ENCODE data around the gene KLHL17. TPM values are rescaled to one million over a fixed set of nuclear protein-coding genes. Genes with fewer than 3 reads are reported as not detected.
"Not testable (repeated sequence)": the region's sequence is repeated elsewhere in the genome, so short reads cannot be mapped to it uniquely, and the experiment has no call there.

The KLHL17 gene
- total RNA-seq, 1 donor from 2014 or later: 21.1 TPM

DNA sequence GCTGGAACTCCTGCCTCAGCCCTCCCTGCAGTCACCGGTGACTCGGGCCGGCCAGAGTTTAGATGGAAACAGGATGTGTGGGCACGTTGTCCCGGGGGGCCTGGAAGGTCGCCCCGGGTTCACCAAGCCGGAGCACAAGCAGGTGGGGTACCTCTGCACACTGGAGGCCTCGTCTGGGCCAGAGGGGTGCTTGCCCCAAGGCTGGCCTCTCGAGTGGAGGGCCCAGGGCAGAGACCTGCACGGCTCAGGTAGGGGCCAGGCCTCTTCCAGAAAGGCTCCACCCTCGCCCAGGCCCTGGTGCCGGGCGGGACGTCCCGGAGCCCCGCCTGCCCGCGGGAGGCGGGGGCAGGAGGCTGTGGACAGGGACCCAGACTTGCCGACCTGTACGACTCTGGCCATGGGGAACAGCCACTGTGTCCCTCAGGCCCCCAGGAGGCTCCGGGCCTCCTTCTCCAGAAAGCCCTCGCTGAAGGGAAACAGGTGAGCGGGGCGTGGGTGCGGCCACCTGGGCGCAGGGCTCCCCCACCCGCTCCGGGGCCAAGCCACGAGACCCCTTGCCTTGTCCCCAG is 5.8 kb downstream of the KLHL17 start, which contains the start of gene PLEKHN1:
Gene PLEKHN1, plus strand, starts transcription at position 348 of the 569 bp plus-strand sequence. Its CDS starts 50 bp downstream, at position 398.
- DNase-seq (ENCODE audit: extremely low read depth, low read depth, low spot score): no peak

DNA sequence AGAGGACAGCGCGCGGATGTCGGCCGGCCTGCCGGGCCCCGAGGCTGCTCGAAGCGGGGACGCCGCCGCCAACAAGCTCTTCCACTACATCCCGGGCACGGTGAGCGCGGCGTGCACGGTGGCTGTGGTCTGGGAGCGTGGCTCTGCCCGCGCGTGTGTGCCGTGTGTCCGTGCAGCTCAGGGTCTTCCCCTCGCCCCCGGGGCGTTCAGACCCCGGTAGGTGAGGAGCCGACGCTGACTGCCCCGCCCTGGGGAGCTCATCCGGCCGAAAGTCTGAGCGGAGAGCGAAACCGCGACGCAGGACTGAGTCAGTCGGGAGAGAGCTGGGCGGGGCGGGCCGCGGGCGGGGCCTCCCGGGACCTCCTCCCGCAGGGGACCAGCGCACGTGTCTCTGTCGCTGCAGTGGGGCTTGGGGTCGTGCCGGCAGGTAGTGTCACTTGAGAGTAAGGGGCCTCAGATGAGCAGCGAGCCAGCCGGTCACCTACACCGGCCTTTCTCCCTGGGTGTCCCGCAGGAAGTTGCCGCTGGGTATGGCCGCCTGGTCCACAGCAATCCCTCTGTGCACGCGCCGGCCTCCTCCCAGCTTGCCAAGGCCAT is 6.4 kb downstream of the KLHL17 start:
- DNase-seq (ENCODE audit: extremely low read depth, low read depth, low spot score): no peak

DNA sequence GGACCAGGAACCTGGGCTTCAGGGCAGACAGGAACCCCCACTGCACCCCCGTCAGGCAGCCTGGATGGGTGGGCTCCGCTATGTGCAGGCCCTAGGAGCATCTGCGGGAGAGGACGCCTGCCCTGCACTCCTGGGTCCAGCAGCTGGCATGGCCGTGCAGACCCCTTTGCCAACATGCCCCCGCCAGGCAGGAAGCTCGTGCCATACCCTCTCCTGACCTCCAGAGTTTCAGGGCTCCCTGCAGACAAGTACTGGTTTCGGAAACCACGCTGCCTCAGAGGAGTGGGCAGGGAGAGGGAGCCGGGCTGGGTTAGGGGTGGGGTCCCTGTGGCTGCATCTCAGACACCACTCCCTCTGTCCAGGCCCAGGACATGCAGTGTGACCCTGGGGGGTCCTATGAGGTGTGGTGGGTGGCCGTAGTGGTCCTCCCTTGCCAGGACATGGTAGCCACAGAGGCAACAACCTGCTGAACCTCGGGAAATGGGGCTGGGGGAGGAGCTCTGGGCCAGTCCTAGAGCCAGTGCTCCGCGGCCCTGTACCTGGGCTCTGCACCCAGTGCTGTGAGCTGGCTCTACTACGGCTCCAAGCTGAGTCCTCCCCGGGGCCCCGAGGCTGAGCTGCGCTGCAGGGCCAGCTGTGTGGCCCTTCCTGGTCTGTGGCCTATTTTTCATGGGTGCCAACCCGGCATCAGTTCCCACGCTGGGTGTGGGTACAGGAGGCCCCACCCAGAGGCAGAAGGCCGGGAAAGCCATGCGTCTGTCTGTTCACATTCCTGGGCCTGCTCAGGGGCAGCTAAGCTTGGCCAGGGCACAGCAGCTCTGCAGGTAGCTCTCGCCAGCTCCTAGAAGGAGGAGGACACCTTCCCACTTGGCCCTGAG is 7.3 kb downstream of the KLHL17 start:
- no peak for DNase-seq (ENCODE audit: extremely low read depth, low read depth, low spot score)

DNA sequence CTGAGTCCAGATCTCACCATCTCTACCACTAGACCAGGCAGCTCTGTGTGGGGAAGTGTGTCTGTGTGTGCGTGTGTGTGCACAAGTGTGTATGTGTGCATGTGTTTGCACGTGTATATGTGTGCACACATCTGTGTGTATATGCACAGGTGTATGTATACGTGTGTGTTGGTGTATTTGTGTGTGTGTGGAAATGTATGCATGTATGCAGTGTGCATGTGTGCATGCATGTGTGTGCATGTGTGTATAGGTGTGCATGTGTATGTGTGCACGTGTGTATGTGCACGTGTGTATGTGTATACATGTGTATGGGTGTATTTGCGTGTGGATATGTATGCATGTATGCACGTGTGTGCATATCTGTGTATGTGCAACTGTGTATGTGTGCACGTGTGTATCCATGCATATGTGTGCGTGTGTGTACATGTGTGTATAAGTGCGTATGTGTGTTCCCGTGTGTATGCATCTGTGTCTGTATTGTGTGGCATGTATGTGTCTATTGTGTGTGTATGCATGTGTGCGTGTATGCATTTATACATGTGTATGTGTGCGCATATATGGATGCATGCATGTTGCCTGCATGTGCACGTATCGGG is 9.0 kb downstream of the KLHL17 start:
- DNase-seq (ENCODE audit: extremely low read depth, low read depth, low spot score): no peak

DNA sequence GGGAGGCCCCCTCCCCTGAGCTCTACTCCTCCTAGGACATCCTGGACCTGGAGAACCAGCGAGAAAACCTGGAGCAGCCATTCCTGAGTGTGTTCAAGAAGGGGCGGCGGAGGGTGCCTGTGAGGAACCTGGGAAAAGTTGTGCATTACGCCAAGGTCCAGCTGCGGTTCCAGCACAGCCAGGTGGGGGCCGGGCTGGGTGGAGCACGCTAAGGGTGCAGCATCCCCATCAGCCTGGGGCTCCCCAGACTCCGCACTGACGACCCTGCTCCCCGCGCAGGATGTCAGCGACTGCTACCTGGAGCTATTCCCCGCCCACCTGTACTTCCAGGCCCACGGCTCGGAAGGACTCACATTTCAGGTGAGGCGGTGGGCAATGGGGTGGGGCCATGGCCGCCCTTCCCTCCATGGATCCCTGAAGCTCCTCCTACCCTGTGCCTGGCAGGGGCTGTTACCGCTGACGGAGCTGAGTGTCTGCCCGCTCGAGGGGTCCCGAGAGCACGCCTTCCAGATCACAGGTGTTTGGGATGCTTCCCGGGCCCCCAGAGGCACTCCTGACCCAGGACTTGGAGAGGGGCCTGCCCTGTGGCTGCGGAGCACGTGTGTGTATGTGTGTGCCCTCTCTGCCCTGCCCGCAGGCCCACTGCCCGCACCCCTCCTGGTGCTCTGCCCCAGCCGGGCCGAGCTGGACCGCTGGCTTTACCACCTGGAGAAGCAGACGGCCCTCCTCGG is 10.0 kb downstream of the KLHL17 start:
- DNase-seq (ENCODE audit: extremely low read depth, low read depth, low spot score): no peak

DNA sequence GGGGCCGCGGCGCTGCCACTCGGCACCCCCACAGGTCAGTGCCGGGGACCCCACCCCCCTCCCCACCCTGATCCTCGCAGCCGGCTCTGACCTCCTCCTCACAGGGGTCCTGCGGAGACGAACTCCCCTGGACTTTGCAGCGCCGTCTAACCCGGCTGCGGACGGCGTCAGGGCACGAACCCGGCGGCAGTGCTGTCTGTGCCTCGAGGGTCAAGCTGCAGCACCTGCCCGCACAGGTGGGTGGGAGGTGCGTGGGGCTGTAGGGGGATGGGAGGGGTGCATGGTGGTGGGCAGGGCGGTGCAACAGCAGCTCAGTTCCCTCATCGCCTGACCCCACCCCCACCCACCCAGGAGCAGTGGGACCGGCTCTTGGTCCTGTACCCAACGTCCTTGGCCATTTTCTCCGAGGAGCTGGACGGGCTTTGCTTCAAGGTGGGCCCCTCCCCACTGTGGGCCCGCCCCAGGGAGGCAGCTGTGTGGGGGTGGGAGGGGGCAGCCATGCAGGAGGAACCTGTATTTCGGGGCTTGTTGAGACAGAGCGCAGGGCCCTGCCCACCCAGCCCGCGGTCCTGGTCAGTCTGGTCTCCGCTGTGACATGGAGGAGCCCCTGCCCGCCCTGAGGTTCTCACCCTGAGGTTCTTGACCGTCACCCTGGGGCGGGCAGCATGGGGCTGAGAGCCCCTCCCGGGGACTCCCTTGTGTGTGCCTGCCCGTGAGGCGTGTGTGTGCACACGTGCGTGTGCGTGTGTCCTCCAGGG is 10.8 kb downstream of the KLHL17 start:
- no peak for DNase-seq (ENCODE audit: extremely low read depth, low read depth, low spot score)

DNA sequence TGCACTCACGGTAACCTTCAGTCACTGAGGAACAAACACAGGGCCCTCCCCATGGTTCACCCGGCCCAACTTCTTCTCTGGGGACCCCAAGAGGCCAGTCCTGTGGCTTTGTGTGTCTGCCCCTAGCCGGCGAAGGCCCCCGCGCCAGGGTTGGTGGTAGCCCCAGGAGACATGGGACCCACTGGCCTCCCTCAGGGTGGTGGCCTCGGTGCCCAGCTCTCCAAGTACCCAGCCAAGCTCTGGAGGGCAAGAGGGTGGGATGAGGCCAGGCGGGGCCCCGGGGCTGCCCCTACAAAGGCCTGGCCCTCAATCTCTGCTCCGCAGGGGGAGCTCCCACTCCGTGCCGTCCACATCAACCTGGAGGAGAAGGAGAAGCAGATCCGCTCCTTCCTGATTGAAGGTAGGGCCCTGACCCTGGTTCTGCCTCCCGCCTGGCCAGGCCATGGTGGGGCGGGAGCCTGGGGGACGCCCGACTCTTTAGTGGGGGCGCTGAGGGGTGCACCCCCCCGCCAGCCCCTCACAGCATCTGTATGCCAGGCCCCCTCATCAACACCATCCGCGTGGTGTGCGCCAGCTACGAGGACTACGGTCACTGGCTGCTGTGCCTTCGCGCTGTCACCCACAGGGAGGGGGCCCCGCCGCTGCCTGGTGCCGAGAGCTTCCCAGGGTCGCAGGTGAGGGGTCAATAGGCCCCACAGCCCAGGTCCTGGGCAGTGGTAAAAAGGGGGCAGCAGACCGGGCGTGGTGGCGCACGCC is 11.5 kb downstream of the KLHL17 start:
- no peak for DNase-seq (ENCODE audit: extremely low read depth, low read depth, low spot score)

DNA sequence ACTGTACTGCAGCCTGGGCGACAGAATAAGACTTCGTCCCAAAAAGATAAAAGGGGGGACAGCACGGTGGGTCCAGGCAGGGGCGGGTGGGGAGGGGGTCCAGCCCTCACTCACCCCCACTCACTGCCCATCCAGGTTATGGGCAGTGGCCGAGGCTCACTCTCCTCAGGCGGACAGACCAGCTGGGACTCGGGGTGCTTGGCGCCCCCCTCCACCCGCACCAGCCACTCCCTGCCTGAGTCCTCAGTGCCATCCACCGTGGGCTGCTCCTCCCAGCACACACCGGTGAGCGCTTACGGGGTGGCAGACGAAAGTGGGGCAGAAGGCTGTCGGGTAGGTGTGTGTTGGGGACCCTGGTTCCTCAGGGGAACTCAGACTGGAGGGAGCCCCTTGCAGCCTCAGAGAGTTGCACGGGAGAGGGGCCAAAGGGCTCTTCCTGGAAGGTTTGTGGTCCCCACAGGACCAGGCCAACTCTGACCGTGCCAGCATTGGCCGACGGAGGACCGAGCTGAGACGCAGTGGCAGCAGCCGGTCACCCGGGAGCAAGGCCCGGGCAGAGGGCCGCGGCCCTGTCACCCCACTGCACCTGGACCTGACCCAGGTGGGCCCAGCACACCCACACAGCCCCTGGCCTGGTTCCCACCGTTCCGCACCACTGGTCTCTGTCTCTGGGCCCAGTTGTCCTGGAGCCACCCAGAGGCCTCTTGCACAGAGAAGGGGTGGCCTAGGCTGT is 12.5 kb downstream of the KLHL17 start:
- DNase-seq (ENCODE audit: extremely low read depth, low read depth, low spot score): no peak

DNA sequence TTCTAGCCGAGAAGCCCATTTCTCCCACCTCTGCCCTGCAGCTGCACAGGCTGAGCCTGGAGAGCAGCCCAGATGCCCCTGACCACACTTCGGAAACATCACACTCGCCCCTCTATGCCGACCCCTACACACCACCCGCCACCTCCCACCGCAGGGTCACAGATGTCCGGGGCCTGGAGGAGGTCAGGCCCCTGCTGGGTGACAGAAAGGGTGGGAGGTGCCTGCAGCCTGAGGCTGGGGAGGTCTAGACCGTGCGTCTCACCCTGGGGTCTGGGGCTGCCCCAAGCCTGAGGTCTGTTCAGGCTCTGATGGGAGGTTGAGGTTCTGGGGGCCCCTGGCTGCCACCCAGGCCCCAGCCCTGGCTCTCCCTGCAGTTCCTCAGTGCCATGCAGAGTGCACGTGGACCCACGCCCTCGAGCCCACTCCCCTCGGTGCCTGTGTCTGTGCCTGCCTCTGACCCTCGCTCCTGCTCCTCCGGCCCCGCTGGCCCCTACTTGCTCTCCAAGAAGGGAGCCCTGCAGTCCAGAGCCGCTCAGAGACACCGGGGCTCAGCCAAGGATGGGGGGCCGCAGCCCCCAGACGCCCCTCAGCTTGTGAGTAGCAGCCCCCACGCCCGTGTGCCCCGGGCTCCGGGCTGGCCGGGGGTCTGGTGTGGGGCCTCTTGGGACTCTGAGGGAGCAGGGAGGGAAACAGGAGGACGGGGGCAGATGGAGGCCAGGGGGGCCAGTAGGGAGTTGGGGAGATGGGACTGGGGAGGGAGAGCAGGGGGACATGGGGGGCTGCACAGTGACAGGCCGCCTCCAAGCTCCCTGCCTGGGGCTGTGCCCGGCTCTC is 13.3 kb downstream of the KLHL17 start:
- no peak for DNase-seq (ENCODE audit: extremely low read depth, low read depth, low spot score)

DNA sequence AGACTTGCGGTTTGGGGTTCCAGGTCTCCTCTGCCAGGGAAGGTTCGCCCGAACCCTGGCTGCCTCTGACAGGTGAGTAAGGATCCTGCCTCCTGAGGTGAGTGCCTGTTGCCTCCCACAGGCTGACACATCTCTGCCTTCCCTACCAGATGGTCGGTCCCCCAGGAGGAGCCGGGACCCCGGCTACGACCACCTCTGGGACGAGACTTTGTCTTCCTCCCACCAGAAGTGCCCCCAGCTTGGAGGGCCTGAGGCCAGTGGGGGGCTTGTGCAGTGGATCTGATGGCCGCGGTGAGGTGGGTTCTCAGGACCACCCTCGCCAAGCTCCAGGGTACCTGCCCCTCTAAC is 13.9 kb downstream of the KLHL17 start:
- no peak for DNase-seq (ENCODE audit: extremely low read depth, low read depth, low spot score)

DNA sequence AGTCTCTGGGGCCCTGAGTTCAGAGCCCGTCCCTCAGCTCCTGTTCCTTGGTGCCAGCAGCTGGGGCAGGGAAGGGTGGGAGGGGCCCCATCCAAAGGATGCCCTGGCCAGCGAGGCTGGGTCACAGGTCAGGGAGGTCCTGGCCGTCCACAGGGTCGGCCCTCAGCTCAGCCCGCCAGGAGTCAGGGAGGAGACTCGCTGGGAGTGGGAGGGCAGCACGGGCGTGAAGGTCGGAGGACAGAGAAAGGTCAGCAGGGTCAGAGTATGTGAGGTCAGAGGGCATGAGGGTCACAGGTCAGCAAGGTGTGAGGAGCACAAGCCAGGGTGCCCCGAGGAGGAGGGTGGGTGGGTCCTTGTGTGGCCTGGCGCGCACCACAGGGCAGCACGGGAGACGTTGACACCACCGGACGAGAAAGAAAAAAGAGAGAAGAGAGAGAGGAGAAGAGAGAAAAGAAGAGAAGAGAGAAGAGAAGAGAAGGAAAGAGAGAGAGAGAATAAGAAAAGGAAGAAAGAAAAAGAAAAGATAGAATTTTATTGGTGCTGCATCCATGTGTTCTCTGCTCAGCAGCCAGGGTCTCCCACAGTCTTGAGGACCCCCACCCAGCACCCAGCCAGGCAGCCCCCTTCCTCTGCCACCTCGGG is 14.4 kb downstream of the KLHL17 start:
- DNase-seq (ENCODE audit: extremely low read depth, low read depth, low spot score): no peak

DNA sequence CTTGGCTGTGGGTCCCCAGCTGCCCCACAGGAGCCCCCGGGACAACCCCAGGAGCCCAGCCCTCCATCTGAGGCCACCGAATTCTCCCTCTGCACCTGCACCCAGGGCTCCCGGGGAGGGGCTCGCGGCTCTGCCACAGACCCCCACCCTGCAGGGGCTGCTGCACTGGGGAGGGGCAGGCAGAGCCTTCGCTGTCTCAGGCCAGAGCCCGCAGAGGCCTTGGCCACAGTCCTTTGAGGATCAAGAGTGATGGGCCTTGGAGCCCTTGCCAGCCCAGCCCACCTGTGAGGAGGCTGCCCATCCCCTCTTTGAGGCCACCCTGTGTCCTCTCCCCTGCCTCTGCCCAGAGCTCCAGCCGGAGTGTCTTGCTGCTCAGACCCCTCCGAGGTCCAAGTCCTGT is 15.0 kb downstream of the KLHL17 start:
- no peak for DNase-seq (ENCODE audit: extremely low read depth, low read depth, low spot score)

DNA sequence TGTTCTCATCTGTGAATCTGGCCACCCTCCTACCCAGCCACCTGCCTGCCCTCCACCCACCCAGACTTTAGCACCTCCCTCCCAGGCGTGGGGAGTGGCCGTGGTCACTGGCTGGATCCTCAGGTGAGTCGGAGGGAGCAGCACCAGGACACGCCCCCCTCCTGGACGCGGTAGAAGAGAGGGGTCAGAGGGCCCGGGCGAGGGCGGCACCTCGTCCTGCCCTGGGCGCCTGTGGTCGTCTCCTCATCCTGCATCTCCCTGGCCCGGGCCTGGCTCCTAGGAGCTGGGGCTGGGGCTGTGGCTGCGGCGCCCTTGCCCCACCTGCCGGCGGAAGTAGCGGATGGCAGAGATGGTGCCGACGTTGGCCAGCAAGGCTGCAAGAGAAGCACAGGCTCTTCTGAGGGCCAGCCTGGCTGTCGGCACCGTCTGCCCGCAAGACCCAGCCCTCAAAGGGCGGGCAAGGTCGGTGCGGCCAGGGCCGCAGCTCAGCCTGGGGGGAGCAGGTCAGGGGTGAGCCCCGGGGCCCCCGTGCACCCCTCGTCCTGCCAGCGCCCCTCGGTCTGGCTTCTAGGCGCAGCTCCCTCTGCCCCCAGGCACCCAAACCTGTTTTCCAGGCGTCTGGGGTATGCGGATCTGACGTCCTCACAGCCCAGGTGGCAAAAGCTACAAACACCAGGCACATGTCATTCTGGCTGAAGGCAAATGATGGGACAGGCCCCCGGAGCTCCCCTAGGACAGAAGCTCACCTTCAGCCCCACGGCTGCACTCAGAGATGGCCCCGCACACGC is 15.7 kb downstream of the KLHL17 start:
- no peak for DNase-seq (ENCODE audit: extremely low read depth, low read depth, low spot score)

DNA sequence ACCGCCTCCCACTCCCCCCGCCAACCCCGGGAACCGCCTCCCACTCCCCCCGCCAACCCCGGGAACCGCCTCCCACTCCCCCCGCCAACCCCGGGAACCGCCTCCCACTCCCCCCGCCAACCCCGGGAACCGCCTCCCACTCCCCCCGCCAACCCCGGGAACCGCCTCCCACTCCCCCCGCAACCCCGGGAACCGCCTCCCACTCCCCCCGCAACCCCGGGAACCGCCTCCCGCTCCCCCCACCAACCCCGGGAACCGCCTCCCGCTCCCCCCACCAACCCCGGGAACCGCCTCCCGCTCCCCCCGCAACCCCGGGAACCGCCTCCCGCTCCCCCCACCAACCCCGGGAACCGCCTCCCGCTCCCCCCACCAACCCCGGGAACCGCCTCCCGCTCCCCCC is 16.4 kb downstream of the KLHL17 start:
- DNase-seq (ENCODE audit: extremely low read depth, low read depth, low spot score): not testable (repeated sequence)

DNA sequence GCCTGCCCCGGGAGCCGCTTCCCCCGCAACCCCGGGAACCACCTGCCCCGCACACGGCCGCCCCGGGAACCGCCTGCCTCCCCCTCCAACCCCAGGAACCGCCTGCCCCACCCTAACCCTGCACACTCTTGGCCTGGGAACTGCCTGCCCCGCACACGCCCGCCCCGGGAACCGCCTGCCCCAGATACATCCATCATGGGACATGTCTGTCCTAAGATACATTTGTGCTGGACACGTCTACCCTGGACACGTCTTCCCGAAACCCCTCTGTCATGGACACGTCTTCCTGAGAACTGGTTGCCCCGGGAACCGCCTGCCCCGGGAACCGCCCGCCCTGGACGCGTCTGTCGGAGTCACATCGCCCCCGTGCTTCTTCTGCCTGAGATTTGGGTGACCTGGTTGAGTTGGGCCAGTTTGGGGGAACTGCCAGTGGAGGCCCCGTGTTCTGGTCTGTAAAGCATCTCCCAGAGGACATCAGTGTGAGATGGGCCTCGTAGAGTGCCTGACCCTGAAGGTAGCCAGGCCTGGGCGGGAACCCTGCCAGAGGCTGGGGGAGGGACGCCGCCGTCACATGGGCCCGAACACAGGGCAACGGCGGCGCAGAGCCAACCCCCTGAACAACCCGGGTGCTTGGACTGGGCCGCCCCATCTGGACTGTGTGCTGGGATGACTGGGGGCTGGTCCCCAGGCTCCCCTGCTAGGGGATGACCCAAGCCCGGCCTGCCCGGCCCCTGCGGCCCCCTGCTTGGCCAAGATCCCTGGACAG is 17.9 kb downstream of the KLHL17 start:
- no peak for DNase-seq (ENCODE audit: extremely low read depth, low read depth, low spot score)
